Mesenchymal stem cell (in vitro differentiated cells and primary cell): ENCODE results near the gene NLK.

Experiments used
- DNase-seq: peaks from one replicate; pipeline ENCODE4 v3.0.0-alpha.2; 2013
- H2AFZ ChIP-seq: one replicate; pipeline ENCODE4 v1.6.1; 2013; ENCODE audit warnings: low read depth, mild to moderate bottlenecking, control low read depth, inconsistent platforms, low read length, moderate library complexity
- H2AK5ac ChIP-seq: 2 replicates; pipeline ENCODE4 v1.6.1; 2013; ENCODE audit warnings: low read length, moderate library complexity, mild to moderate bottlenecking, inconsistent platforms; ENCODE audit not compliant: severe bottlenecking
- H2BK120ac ChIP-seq: one replicate; pipeline ENCODE4 v1.6.1; 2013; ENCODE audit warnings: low read depth, mild to moderate bottlenecking, inconsistent platforms, low read length, moderate library complexity
- H2BK12ac ChIP-seq, 2 experiments: one replicate each; pipeline ENCODE4 v1.6.1; 2013; ENCODE audit warnings: inconsistent platforms in 2 of 2, low read length in 2 of 2, mild to moderate bottlenecking in 2 of 2, moderate library complexity in 2 of 2, control low read depth in 1 of 2
- H2BK15ac ChIP-seq: one replicate; pipeline ENCODE4 v1.6.1; 2013; ENCODE audit warnings: mild to moderate bottlenecking, low read depth, inconsistent platforms; ENCODE audit not compliant: poor library complexity, severe bottlenecking
- H2BK5ac ChIP-seq: 2 replicates; pipeline ENCODE4 v1.6.1; 2013; ENCODE audit warnings: low read depth, mild to moderate bottlenecking, low read length, control low read depth, inconsistent platforms; ENCODE audit not compliant: poor library complexity, severe bottlenecking
- H3K14ac ChIP-seq, 2 experiments: one replicate each; pipeline ENCODE4 v1.6.1; 2013; ENCODE audit warnings: inconsistent platforms in 2 of 2, low read length in 2 of 2, control low read depth in 1 of 2, mild to moderate bottlenecking in 1 of 2, moderate library complexity in 1 of 2
- H3K18ac ChIP-seq, 2 experiments: one replicate each; pipeline ENCODE4 v1.6.1; 2013; ENCODE audit warnings: inconsistent platforms in 2 of 2, low read length in 2 of 2, control low read depth in 1 of 2, low read depth in 1 of 2, mild to moderate bottlenecking in 1 of 2
- H3K23ac ChIP-seq, 2 experiments: one replicate each; pipeline ENCODE4 v1.6.1; 2013; ENCODE audit warnings: inconsistent platforms in 2 of 2, low read length in 2 of 2, mild to moderate bottlenecking in 2 of 2, moderate library complexity in 2 of 2, control low read depth in 1 of 2
- H3K27ac ChIP-seq: 2 replicates; pipeline ENCODE4 v1.5.1; 2013; ENCODE audit warnings: mild to moderate bottlenecking, moderate library complexity, low read length, control low read depth, inconsistent platforms; ENCODE audit not compliant: poor library complexity, severe bottlenecking
- H3K27me3 ChIP-seq, 2 experiments: 2 replicates each; pipeline versions ENCODE4 v1.6.1 to v1.7.0; 2013; ENCODE audit warnings: low read length in 2 of 2, mild to moderate bottlenecking in 2 of 2, moderate library complexity in 2 of 2, control low read depth in 1 of 2, inconsistent platforms in 1 of 2; ENCODE audit not compliant: control insufficient read depth in 1 of 2, insufficient read depth in 1 of 2
- H3K36me3 ChIP-seq, 2 experiments: 2 replicates each; pipeline versions ENCODE4 v1.6.1 to v1.7.0; 2013; ENCODE audit warnings: low read length in 2 of 2, control low read depth in 1 of 2, inconsistent platforms in 1 of 2, low read depth in 1 of 2, mild to moderate bottlenecking in 1 of 2; ENCODE audit not compliant: insufficient read depth in 2 of 2, control insufficient read depth in 1 of 2
- H3K4ac ChIP-seq, 2 experiments: one replicate each; pipeline ENCODE4 v1.6.1; 2013; ENCODE audit warnings: inconsistent platforms in 2 of 2, low read length in 2 of 2, mild to moderate bottlenecking in 2 of 2, moderate library complexity in 2 of 2, control low read depth in 1 of 2, low read depth in 1 of 2
- H3K4me1 ChIP-seq: 2 replicates; pipeline ENCODE4 v1.6.1; 2013; ENCODE audit warnings: low read depth, low read length, control low read depth; ENCODE audit not compliant: control insufficient read depth, insufficient read depth
- H3K4me2 ChIP-seq: 2 replicates; pipeline ENCODE4 v1.6.1; 2013; ENCODE audit warnings: low read length, mild to moderate bottlenecking, inconsistent platforms; ENCODE audit not compliant: poor library complexity, severe bottlenecking
- H3K4me3 ChIP-seq, 2 experiments: 2 replicates each; pipeline versions ENCODE4 v1.5.1 to v1.7.0; 2013; ENCODE audit warnings: low read length in 2 of 2, mild to moderate bottlenecking in 2 of 2, control low read depth in 1 of 2, low read depth in 1 of 2; ENCODE audit not compliant: insufficient read depth in 1 of 2
- H3K79me1 ChIP-seq: replicated peaks from 2 replicates; pipeline ENCODE4 v1.6.1; 2013; ENCODE audit warnings: mild to moderate bottlenecking, control low read depth, low read length, inconsistent platforms; ENCODE audit not compliant: poor library complexity, severe bottlenecking
- H3K9ac ChIP-seq: 2 replicates; pipeline ENCODE4 v1.7.0; 2013; ENCODE audit warnings: mild to moderate bottlenecking, low read length, moderate library complexity
- H3K9me3 ChIP-seq: 2 replicates; pipeline ENCODE4 v1.7.0; 2013; ENCODE audit warnings: mild to moderate bottlenecking, low read length; ENCODE audit not compliant: control insufficient read depth
- H4K8ac ChIP-seq: one replicate; pipeline ENCODE4 v1.6.1; 2013; ENCODE audit warnings: inconsistent platforms, mild to moderate bottlenecking, low read length, moderate library complexity
- H4K91ac ChIP-seq: one replicate; pipeline ENCODE4 v1.6.1; 2013; ENCODE audit warnings: mild to moderate bottlenecking, low read length, inconsistent platforms
- WGBS: methylation state at CpG from one replicate; pipeline ENCODE4 v1.1.7; 2013; ENCODE audit warnings: mixed read lengths; 5-methylcytosine and 5-hydroxymethylcytosine counted together

The NLK gene

DNA sequence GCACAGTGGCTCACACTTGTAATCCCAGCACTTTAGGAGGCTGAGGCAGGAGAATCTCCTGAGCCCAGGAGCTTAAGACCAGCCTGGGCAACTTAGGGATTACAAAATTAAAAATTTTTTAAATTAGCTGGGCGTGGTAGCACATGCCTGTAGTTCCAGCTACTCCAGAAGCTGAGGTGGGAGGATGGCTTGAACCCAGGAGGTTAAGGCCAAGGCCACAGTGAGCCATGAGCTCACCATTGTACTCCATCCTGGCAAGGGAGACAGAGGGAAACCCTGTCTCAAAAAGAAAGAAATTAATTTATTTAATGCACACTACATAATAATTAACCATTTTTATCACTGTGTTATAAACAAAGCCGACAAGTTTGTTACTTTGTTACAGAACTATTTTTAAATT, 145.5 kb downstream of the NLK start:
- Histone ChIP-seq H3K14ac (no peak overlapping the region), H3K27me3 (no peaks in the 10 kb centered on the region), H3K4me2 (no peak overlapping the region), H3K4me1 (no peaks in the 10 kb centered on the region), H3K18ac (no peak overlapping the region), H4K91ac (no peak overlapping the region), H3K36me3 (peaks cover 14 to 67% of the 10 kb centered on the region in 2 experiments), H2AK5ac (no peak overlapping the region), H2BK15ac (no peak overlapping the region), H3K9ac (no peak overlapping the region), H2BK120ac (no peak overlapping the region), H3K27ac (no peak overlapping the region), H3K9me3 (no peaks in the 10 kb centered on the region), H3K4me3 (no peak overlapping the region), H2BK5ac (no peak overlapping the region), H3K79me1 (peaks cover 18% of the 10 kb centered on the region), H4K8ac (no peak overlapping the region), H2BK12ac (no peak overlapping the region), H3K23ac (no peak overlapping the region), H3K4ac (no peak overlapping the region), H2AFZ (no peak overlapping the region)
- 93% methylated on average over 1 of the region's 2 CpGs for WGBS
- no peak for DNase-seq

DNA sequence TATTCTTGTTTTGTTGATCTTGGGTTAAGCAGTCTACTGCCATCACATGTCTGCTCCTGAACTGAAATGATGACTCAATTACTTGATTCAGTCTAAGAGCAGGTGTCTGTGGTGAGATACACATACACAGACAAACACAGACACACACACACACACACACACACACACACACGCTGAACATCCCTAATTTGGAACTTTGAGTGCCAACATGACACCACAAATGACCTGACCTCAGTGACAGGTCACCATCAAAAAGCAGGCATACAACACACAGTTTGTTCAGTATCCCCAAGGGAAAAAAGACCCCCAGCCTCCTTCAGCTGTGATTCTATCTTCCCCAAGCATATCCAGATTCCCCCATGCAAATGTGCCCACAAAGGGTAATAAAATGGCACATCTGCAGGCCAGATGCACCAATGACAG, 146.4 kb downstream of the NLK start:
- no peak overlapping the region for H3K14ac ChIP-seq
- H3K18ac ChIP-seq, result no peak overlapping the region
- no peak overlapping the region for H2BK120ac ChIP-seq
- H3K4me2 ChIP-seq, result no peak overlapping the region
- peaks cover 19 to 76% of the 10 kb centered on the region in 2 experiments for H3K36me3 ChIP-seq
- H3K79me1 ChIP-seq, result peaks cover 17% of the 10 kb centered on the region
- no peak overlapping the region for H2BK12ac ChIP-seq
- no peak overlapping the region for H2BK15ac ChIP-seq
- no peak overlapping the region for H2AFZ ChIP-seq
- no peak overlapping the region for H3K9ac ChIP-seq
- H3K4me1 ChIP-seq, result no peaks in the 10 kb centered on the region
- no peak overlapping the region for H3K23ac ChIP-seq
- no peak for DNase-seq
- H4K8ac ChIP-seq, result no peak overlapping the region
- no peak overlapping the region for H2BK5ac ChIP-seq
- no peak overlapping the region for H3K27ac ChIP-seq
- no peak overlapping the region for H3K4me3 ChIP-seq
- no peak overlapping the region for H3K4ac ChIP-seq
- no peaks in the 10 kb centered on the region for H3K9me3 ChIP-seq
- no peak overlapping the region for H4K91ac ChIP-seq
- no peaks in the 10 kb centered on the region for H3K27me3 ChIP-seq
- WGBS, result 45% methylated on average over 1 of the region's 1 CpG
- no peak overlapping the region for H2AK5ac ChIP-seq

DNA sequence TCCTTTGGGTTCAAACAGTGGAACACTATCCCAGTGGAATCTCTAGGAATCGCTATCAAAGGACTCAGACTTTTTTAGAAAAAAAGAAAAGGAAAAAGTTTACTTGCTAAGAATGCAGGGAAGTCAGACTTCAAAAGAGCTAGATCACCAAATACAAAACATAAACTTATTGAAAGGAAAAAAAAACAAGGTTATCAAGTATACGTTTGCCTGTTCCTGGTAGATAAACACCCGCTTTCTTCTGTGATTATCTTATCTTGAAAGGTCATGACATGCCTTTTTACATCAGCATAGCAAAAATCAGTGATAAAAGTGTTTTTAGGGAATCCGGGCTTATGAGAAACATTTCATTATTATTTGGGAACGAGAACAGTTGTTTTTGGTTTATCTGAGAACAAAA, 147.2 kb downstream of the NLK start:
- Histone ChIP-seq H4K8ac (no peak overlapping the region), H3K4ac (no peak overlapping the region), H2BK120ac (no peak overlapping the region), H3K9ac (no peak overlapping the region), H2BK15ac (no peak overlapping the region), H2AK5ac (no peak overlapping the region), H2BK12ac (no peak overlapping the region), H3K79me1 (peaks cover 13% of the 10 kb centered on the region), H3K14ac (no peak overlapping the region), H3K23ac (no peak overlapping the region), H2AFZ (no peak overlapping the region), H3K36me3 (peaks cover 19 to 79% of the 10 kb centered on the region in 2 experiments), H3K4me3 (no peak overlapping the region), H3K4me2 (no peak overlapping the region), H3K18ac (no peak overlapping the region), H4K91ac (no peak overlapping the region), H2BK5ac (no peak overlapping the region), H3K27me3 (no peaks in the 10 kb centered on the region), H3K9me3 (no peaks in the 10 kb centered on the region), H3K27ac (no peak overlapping the region), H3K4me1 (no peaks in the 10 kb centered on the region)
- WGBS, result 72% methylated on average over 4 of the region's 5 CpGs
- DNase-seq, result no peak

DNA sequence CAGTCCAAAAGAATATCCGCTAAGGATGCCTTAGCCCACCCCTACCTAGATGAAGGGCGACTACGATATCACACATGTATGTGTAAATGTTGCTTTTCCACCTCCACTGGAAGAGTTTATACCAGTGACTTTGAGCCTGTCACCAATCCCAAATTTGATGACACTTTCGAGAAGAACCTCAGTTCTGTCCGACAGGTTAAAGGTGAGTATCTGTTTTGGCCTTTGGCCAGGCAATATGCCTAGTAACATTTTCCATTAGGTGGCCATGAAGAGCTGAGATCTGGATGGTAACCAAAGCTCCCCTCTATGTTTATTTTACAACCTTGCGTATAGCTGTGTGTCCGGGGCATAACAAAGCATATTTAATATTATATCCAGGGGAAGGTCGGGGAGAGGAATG, 148.5 kb downstream of the NLK start:
- H3K23ac ChIP-seq, result no peak overlapping the region
- no peaks in the 10 kb centered on the region for H3K9me3 ChIP-seq
- H3K79me1 ChIP-seq, result peaks cover 11% of the 10 kb centered on the region
- no peak overlapping the region for H2BK5ac ChIP-seq
- H3K14ac ChIP-seq, result no peak overlapping the region
- no peak overlapping the region for H3K4me3 ChIP-seq
- no peak overlapping the region for H2AK5ac ChIP-seq
- no peak overlapping the region for H2BK15ac ChIP-seq
- H3K9ac ChIP-seq, result no peak overlapping the region
- no peak overlapping the region for H4K91ac ChIP-seq
- no peaks in the 10 kb centered on the region for H3K4me1 ChIP-seq
- 99% methylated on average over 5 of the region's 8 CpGs for WGBS
- H3K4ac ChIP-seq, result no peak overlapping the region
- H3K27me3 ChIP-seq, result no peaks in the 10 kb centered on the region
- H3K4me2 ChIP-seq, result no peak overlapping the region
- no peak overlapping the region for H2BK120ac ChIP-seq
- H3K18ac ChIP-seq, result no peak overlapping the region
- DNase-seq, result no peak
- no peak overlapping the region for H2AFZ ChIP-seq
- no peak overlapping the region for H4K8ac ChIP-seq
- H2BK12ac ChIP-seq, result no peak overlapping the region
- no peak overlapping the region for H3K27ac ChIP-seq
- peaks cover 18 to 80% of the 10 kb centered on the region in 2 experiments for H3K36me3 ChIP-seq
